GM19351 (cell line): ENCODE data around the gene FAM78A.

Experiments
- ATAC-seq: cut with Tn5 transposase; IDR thresholded peaks from one replicate; pipeline ENCODE4 v1.9.1; 2021; ENCODE audit warnings: mild to moderate bottlenecking, moderate library complexity; ENCODE audit not compliant: unreplicated experiment

FAM78A gene

GRCh38 chr9:131240047-131240921, 36.0 kb downstream of the FAM78A start:
- ATAC-seq = no peak

- ATAC-seq = no peak
These were observed 36.9 kb downstream of the FAM78A start for GRCh38 chr9:131239161-131239975.

GRCh38 chr9:131238402-131239021, 37.8 kb downstream of the FAM78A start:
- no peak for ATAC-seq

GRCh38 chr9:131237931-131238401, 38.3 kb downstream of the FAM78A start:
- peak; percentile 86 for ATAC-seq

GRCh38 chr9:131237291-131237690, 39.0 kb downstream of the FAM78A start:
- no peak for ATAC-seq

- no peak for ATAC-seq
These were observed 39.5 kb downstream of the FAM78A start for GRCh38 chr9:131236761-131237160.

- no peak for ATAC-seq
These were observed 40.1 kb downstream of the FAM78A start for GRCh38 chr9:131236161-131236560.

- ATAC-seq = no peak
These were observed 40.8 kb downstream of the FAM78A start for GRCh38 chr9:131235480-131235851.

GRCh38 chr9:131234799-131235479, 41.4 kb downstream of the FAM78A start:
- no peak for ATAC-seq

- ATAC-seq = no peak
These were observed 42.3 kb downstream of the FAM78A start for GRCh38 chr9:131233995-131234394.

GRCh38 chr9:131233556-131233955, 42.8 kb downstream of the FAM78A start:
- ATAC-seq = no peak

- no peak for ATAC-seq
These were observed 47.3 kb downstream of the FAM78A start for GRCh38 chr9:131228988-131229387.

- ATAC-seq = no peak
These were observed 48.3 kb downstream of the FAM78A start for GRCh38 chr9:131227959-131228460.

GRCh38 chr9:131227112-131227958, 49.0 kb downstream of the FAM78A start:
- no peak for ATAC-seq

- ATAC-seq = no peak
These were observed 50.1 kb downstream of the FAM78A start for GRCh38 chr9:131226226-131226625.

GRCh38 chr9:131222460-131222859, 53.9 kb downstream of the FAM78A start:
- ATAC-seq = no peak

- ATAC-seq = no peak
These were observed 55.8 kb downstream of the FAM78A start for GRCh38 chr9:131220485-131220884.

GRCh38 chr9:131218370-131218769, 57.9 kb downstream of the FAM78A start:
- ATAC-seq = no peak

- ATAC-seq = no peak
These were observed 58.8 kb downstream of the FAM78A start for GRCh38 chr9:131217331-131218031.
